IPS DF 4.7 (cell line): ENCODE results near the gene PFKFB4.
A peak's percentile ranks its signal among the peaks of the same experiment; 100 is the strongest.

Source experiments
- DNase-seq: peaks from one replicate; pipeline ENCODE4 v3.0.0-alpha.2; 2013; ENCODE audit warnings: low spot score; ENCODE audit errors: extremely low read depth

Gene PFKFB4

GRCh38 chr3:48556796-48557626 lies at the start of gene PFKFB4:
PFKFB4 (minus strand) TSS chr3:48556803; CDS start chr3:48556777, 26 bp downstream.
- DNase-seq, result peak; percentile 96

- no peak for DNase-seq
Measured at GRCh38 chr3:48601622-48601994, 45.0 kb upstream of the PFKFB4 start.

- DNase-seq, result no peak
Measured at GRCh38 chr3:48600711-48601621, 44.4 kb upstream of the PFKFB4 start.

GRCh38 chr3:48599509-48600285 lies 43.1 kb upstream of the PFKFB4 start:
- DNase-seq, result no peak

GRCh38 chr3:48599077-48599501 lies 42.5 kb upstream of the PFKFB4 start:
- DNase-seq, result no peak

GRCh38 chr3:48598323-48599076 lies 41.9 kb upstream of the PFKFB4 start:
- no peak for DNase-seq

GRCh38 chr3:48597408-48597800 lies 40.8 kb upstream of the PFKFB4 start:
- no peak for DNase-seq

- no peak for DNase-seq
Measured at GRCh38 chr3:48596676-48597407, 40.2 kb upstream of the PFKFB4 start.

GRCh38 chr3:48596157-48596556 lies 39.6 kb upstream of the PFKFB4 start:
- no peak for DNase-seq

- no peak for DNase-seq
Measured at GRCh38 chr3:48595526-48596121, 39.0 kb upstream of the PFKFB4 start.

GRCh38 chr3:48595075-48595525 lies 38.5 kb upstream of the PFKFB4 start, which contains the start of gene COL7A1:
COL7A1 (minus strand) TSS chr3:48595329; CDS start chr3:48595159, 170 bp downstream.
- DNase-seq, result no peak

GRCh38 chr3:48594417-48595049 lies 37.9 kb upstream of the PFKFB4 start:
- no peak for DNase-seq

- DNase-seq, result no peak
Measured at GRCh38 chr3:48593337-48593736, 36.7 kb upstream of the PFKFB4 start.

- no peak for DNase-seq
Measured at GRCh38 chr3:48592519-48593087, 36.0 kb upstream of the PFKFB4 start.

GRCh38 chr3:48591886-48592518 lies 35.4 kb upstream of the PFKFB4 start:
- no peak for DNase-seq

- no peak for DNase-seq
Measured at GRCh38 chr3:48591436-48591835, 34.8 kb upstream of the PFKFB4 start.

- DNase-seq, result no peak
Measured at GRCh38 chr3:48588230-48588629, 31.6 kb upstream of the PFKFB4 start.

- no peak for DNase-seq
Measured at GRCh38 chr3:48587686-48588085, 31.1 kb upstream of the PFKFB4 start.
